Kidney tubule cell (primary cell): Measurements from ENCODE around the gene ATRIP.
A peak's percentile ranks its signal among the peaks of the same experiment; 100 is the strongest.
"Not testable (repeated sequence)": the region's sequence is repeated elsewhere in the genome, so short reads cannot be mapped to it uniquely, and the experiment has no call there.

Source experiments
- DNase-seq: peaks from one replicate; pipeline ENCODE4 v3.0.0-alpha.2; 2018; ENCODE audit warnings: low spot score

Gene ATRIP

GRCh38 chr3:48469046-48469915, 22.7 kb downstream of the ATRIP start:
- no peak for DNase-seq

GRCh38 chr3:48470286-48470685, 23.7 kb downstream of the ATRIP start:
- DNase-seq: no peak

DNA sequence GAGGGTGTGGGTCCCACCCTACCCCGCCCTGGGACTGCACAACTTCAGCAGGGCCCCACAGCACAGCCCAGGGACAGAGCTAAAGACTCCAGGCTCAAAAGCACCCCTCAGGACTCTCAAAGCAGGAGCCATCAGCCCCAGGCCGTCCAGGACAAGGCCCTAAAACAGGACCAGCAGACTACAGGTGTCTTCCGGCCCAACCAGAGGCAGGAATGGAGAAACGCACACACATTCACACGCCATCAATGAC, 26.1 kb downstream of the ATRIP start:
- DNase-seq: no peak

DNA sequence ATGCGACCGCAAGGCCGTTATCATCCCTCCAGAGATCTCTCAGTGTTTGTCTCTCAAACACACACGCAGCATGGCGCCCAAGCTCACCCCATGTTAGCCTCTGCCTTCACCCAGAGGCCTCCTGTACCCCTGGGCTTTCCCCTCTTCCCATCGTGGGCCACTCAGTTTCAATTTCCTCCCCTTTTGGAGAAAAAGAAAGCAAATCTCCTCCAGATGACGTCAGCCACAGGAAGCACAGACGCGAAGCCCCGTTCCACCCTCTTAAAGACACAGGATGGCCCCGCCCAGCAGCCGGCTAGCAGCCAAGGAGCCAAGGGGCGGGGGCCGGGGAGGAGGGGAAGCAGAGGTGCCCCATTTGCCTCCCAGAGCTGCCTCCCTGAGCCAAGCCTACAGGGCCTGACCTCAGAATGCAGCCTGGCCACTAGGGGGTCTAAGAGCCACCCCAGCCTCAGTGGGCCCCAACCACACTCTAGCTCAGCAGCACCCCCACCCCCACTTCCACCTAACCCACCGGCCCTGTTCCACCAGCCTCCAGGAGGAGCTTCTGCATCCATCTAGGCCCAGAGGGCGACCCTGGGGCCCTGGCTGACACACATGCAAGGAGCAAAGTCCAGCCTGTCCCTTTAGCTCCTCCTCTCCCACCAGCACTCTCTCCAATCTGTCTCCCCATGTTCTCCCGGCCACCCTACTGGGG, 26.5 kb downstream of the ATRIP start:
- peak; percentile 96 for DNase-seq

- DNase-seq: no peak
Observed at GRCh38 chr3:48473617-48473952, 27.0 kb downstream of the ATRIP start.

- DNase-seq: not testable (repeated sequence)
Observed at GRCh38 chr3:48474031-48474430, 27.5 kb downstream of the ATRIP start.

- no peak for DNase-seq
Observed at GRCh38 chr3:48474619-48475018, 28.1 kb downstream of the ATRIP start.

- no peak for DNase-seq
Observed at GRCh38 chr3:48475188-48475587, 28.7 kb downstream of the ATRIP start.

DNA sequence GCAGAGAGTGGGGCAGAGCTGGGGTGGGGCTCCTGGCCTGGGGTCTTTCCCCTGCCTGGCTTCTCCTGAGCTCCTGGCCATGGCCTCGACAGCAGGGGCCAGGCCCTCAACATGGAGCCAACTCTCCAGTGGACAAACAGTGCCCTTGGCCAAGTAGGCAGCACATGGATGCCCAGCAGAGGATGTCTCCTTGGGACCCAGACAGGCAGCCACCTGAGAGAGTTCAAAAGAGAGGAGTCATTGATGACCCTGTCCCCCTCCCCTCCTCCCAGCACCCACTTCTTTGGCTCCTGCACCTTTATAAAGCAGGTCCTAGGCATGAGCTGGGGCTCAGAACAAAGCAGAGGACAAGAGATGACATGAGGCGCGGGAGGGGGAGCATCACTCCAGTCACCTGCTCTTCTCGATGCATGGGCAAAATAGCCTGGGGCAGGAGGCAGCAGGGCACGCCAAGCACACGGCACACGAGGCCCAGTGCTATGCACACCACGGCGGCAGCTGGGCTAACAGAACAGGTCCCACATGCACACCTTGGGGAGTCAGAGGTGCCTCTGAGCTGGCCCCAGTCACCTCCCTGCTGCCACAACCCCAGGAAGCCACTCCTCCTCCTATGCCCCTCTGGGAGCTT, 30.0 kb downstream of the ATRIP start:
- DNase-seq: no peak

DNA sequence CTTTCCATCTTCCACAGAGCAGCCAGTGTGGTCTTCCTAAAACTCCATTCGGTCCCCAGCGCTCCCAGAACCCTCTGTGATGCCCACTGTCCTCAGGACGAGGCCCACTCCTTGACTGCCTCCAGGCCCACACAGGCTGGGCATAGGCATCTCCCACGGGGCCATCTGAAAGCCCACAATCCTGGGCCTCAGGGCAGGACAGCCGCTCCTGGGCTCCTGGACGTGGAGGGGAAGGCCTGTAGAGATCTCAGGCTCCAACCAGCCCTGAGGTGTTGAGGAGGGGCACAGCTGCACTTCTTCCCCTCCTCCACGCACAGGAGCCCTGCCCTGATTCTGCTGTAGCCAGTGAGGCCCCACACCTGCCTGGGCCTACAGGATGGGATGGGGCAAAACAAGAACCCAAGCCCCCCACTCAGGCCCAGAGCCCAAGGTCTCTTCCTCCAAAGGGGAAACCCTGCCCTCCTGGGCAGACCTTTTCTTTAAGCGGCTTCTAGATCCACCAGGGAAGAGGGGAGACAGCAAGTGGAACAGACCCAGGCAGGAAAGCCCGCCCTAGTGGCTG, 31.5 kb downstream of the ATRIP start:
- DNase-seq: no peak

GRCh38 chr3:48478626-48479555, 32.4 kb downstream of the ATRIP start:
- no peak for DNase-seq

GRCh38 chr3:48480891-48481290, 34.4 kb downstream of the ATRIP start:
- DNase-seq: not testable (repeated sequence)

DNA sequence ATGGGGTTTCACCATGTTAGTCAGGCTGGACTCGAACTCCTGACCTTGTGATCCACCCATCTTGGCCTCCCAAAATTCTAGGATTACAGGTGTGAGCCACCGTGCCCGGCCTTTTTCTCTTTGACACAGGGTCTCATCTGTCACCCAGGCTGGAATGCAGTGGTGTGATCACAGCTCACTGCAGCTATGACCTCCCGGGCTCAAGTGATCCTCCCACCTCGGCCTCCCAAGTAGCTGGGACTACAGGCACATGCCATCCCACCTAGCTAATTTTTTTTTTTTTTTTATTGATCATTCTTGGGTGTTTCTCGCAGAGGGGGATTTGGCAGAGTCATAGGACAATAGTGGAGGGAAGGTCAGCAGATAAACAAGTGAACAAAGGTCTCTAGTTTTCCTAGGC, 36.3 kb downstream of the ATRIP start:
- not testable (repeated sequence) for DNase-seq

GRCh38 chr3:48486952-48487351, 40.4 kb downstream of the ATRIP start:
- DNase-seq: no peak

DNA sequence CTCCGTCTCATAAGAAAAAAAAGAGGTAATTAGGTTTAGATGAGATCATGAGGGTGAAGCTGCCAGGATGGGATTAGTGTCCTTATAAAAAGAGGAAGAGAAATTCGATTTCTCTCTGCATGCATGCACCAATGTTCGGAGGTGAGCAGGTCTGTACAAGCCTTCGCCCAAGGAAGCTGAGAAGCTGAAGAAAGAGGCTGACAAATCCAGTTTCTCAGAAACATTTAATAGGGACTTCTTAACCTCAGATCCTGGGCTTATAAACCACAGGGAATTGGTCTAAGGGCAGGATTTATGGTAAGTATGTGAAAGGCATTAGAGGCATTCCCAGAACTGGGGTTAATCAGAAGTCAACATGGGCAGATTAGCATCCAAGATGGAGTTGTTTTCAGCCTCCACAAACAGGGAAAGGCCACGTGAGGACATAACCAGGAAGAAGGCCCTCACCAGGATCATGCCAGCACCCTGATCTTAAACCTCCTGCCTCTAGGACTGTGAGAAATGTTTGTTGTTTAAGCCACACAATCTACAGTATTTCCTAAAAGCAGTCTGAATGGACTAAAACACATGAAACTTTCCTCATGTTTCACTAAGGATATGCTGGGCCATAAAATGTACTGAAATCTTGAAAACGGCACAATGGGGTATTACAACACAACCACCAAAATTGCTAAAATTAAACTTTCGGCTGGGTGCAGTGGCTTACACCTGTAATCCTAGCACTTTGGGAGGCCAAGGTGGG, 46.1 kb downstream of the ATRIP start:
- DNase-seq: no peak

GRCh38 chr3:48493203-48493501, 46.6 kb downstream of the ATRIP start:
- DNase-seq: no peak

GRCh38 chr3:48500656-48501055, 54.1 kb downstream of the ATRIP start:
- no peak for DNase-seq

- DNase-seq: no peak
Observed at GRCh38 chr3:48501196-48501595, 54.7 kb downstream of the ATRIP start.

GRCh38 chr3:48502121-48502520, 55.6 kb downstream of the ATRIP start:
- DNase-seq: no peak

GRCh38 chr3:48502728-48503168, 56.2 kb downstream of the ATRIP start:
- DNase-seq: no peak

DNA sequence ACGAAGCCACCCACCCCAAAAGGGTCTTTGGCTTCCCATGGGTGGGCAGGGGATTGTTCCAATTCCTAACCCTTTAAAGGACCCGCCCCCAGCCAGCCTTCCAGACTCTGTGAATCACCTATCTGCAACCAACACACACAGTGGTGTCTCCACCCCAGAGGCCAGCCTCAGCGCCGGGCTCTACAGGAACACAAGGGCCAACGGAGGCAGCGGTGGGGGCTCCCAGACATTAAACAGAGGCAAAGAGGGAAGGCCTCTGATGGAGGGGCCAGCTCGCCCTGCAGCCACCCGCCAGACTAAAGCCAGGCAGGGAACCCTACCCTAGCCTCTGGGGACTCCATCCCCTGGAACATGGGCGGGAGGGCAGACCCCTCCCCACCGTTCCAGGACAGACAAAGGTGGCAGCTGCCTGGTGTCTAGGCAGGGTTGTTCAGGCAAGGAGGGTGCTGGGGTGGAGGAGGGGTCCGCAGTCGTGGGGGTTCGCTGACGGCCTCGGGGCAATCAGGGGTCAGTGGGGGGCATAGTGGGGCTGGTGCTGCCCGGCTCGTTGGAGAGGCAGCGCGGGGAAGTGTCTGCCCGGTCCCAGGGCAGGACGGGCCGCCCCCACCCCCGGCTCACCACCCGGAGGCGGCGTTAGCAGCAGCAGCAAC, 57.0 kb downstream of the ATRIP start:
- peak; percentile 44 for DNase-seq
